Breast epithelium (tissue), 4 donors: ENCODE measurements around the gene ESYT2. TPM values are rescaled to one million over a fixed set of nuclear protein-coding genes. Genes with fewer than 3 reads are reported as not detected.

ENCODE experiments used
- DNase-seq, 2 donors: peaks; one replicate each; pipeline ENCODE4 v3.0.0-alpha.2; 2019; ENCODE audit warnings: low spot score in 2 of 2
- H3K27ac ChIP-seq, 2 donors: fragments of 200-600 bp; sonication (generic) in 1 of 2; one replicate each; pipeline ENCODE4 v1.5.1; 2016 to 2019; ENCODE audit warnings: mild to moderate bottlenecking in 1 of 2
- H3K27me3 ChIP-seq, 2 donors: fragments of 200-600 bp; sonication (generic) in 1 of 2; one replicate each; pipeline versions ENCODE4 v1.5.1 to v1.6.0; 2017 to 2019; ENCODE audit warnings: control low read depth in 1 of 2, mild to moderate bottlenecking in 1 of 2
- H3K36me3 ChIP-seq: fragments of 200-600 bp; one replicate; pipeline ENCODE4 v1.5.1; 2019
- H3K4me1 ChIP-seq, 2 donors: fragments of 200-600 bp; sonication (generic); one replicate each; pipeline ENCODE4 v1.5.1; 2016 to 2019; ENCODE audit warnings: control low read depth in 1 of 2
- H3K4me3 ChIP-seq, 3 donors: fragments of 200-600 bp; sonication (generic); 1 replicate in 2 of 3; 2 replicates in 1 of 3; pipeline ENCODE4 v1.5.1; 2016 to 2019; ENCODE audit warnings: mild to moderate bottlenecking in 3 of 3, moderate library complexity in 2 of 3
- H3K9me3 ChIP-seq, 2 donors: fragments of 200-600 bp; sonication (generic) in 1 of 2; one replicate each; pipeline ENCODE4 v1.5.1; 2016 to 2019; ENCODE audit warnings: control low read depth in 1 of 2
- POLR2A ChIP-seq: fragments of 450-650 bp; IDR thresholded peaks from one replicate; pipeline ENCODE4 v1.6.1; 2016; ENCODE audit warnings: antibody characterized with exemption, mild to moderate bottlenecking, moderate library complexity
- POLR2AphosphoS5 ChIP-seq, 3 donors: sonication (generic); formaldehyde crosslinking; IDR thresholded peaks; one replicate each; pipeline ENCODE4 v1.6.1; 2017; ENCODE audit warnings: antibody characterized with exemption in 3 of 3
- intact Hi-C: fragments of 100-400 bp; cut with DNase I; formaldehyde crosslinking; loops from one replicate; pipeline ENCODE4 v1.15.1; 2023; ENCODE audit warnings: low total_unique reads
- total RNA-seq, 3 donors: library from RNA; depleted of rRNA; stranded (reverse); fragments of >200 nt; gene quantifications; one replicate each; pipeline ENCODE4 v1.1.0, GENCODE V29; 2016
- TF ChIP-seq, protein P1 (sequence below), 3 donors: fragments of 450-650 bp; IDR thresholded peaks; one replicate each; pipeline ENCODE4 v1.5.1; 2016 to 2017; ENCODE audit warnings: antibody characterized with exemption in 3 of 3, mild to moderate bottlenecking in 3 of 3, moderate library complexity in 3 of 3

The ESYT2 gene
- total RNA-seq, 3 donors from 2014 or later: 97.3 to 155 (median 115) TPM

DNA sequence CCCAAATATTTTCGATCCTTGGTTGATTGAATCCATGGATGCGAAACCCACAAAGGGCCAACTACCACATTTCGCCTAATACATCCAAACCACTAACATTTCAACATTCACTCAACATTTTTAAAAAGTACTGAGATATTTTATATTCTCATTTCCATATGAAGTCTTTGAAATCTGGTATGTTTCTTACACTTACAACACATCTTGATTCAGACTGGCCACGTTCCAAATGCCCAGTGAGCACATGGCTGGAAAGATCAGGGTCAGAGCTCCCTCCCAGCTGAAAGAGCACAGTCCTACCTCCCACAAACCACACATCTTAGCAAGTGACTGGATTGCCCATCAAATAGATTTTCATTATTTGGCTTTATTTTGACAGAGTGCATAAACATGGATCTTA lies 143.6 kb downstream of the ESYT2 start:
- intact Hi-C loops: no loop called here
- Histone ChIP-seq H3K4me1 (no peaks in the 10 kb centered on the region), H3K4me3 (no peak overlapping the region), H3K9me3 (no peaks in the 10 kb centered on the region), H3K27ac (no peak overlapping the region), H3K27me3 (no peaks in the 10 kb centered on the region), H3K36me3 (no peaks in the 10 kb centered on the region)
- DNase-seq: no peak
- TF ChIP-seq, protein P1, sequence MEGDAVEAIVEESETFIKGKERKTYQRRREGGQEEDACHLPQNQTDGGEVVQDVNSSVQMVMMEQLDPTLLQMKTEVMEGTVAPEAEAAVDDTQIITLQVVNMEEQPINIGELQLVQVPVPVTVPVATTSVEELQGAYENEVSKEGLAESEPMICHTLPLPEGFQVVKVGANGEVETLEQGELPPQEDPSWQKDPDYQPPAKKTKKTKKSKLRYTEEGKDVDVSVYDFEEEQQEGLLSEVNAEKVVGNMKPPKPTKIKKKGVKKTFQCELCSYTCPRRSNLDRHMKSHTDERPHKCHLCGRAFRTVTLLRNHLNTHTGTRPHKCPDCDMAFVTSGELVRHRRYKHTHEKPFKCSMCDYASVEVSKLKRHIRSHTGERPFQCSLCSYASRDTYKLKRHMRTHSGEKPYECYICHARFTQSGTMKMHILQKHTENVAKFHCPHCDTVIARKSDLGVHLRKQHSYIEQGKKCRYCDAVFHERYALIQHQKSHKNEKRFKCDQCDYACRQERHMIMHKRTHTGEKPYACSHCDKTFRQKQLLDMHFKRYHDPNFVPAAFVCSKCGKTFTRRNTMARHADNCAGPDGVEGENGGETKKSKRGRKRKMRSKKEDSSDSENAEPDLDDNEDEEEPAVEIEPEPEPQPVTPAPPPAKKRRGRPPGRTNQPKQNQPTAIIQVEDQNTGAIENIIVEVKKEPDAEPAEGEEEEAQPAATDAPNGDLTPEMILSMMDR (IDR thresholded peaks at IDR 0.05): no peak
- TF ChIP-seq POLR2AphosphoS5 (IDR thresholded peaks at IDR 0.05) (no peak), POLR2A (no peak)

DNA sequence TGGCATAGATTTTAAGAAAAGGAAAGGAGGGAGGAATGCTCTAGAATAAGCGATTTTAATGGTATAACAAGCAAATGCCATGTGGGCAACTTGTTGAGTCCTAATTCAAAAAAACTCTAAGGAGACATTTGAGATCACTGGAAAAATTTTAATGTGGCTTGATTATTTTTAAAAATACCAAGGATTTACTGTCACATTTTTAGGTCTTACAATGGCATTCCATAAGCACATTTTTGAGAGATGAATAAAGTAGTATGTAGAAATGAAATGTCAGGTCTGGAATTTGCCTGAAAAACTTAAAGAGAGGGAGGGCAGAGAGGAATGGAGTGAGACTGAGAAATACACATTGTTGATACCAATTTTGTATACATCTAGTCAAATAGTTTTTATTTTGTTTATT lies 145.0 kb downstream of the ESYT2 start:
- TF ChIP-seq POLR2AphosphoS5 (IDR thresholded peaks at IDR 0.05) (no peak), POLR2A (no peak)
- TF ChIP-seq, protein P1 (IDR thresholded peaks at IDR 0.05): no peak
- Histone ChIP-seq H3K9me3 (no peaks in the 10 kb centered on the region), H3K4me3 (no peak overlapping the region), H3K4me1 (no peaks in the 10 kb centered on the region), H3K36me3 (no peaks in the 10 kb centered on the region), H3K27me3 (no peaks in the 10 kb centered on the region), H3K27ac (no peak overlapping the region)
- no peak for DNase-seq
- intact Hi-C loops: no loop called here

DNA sequence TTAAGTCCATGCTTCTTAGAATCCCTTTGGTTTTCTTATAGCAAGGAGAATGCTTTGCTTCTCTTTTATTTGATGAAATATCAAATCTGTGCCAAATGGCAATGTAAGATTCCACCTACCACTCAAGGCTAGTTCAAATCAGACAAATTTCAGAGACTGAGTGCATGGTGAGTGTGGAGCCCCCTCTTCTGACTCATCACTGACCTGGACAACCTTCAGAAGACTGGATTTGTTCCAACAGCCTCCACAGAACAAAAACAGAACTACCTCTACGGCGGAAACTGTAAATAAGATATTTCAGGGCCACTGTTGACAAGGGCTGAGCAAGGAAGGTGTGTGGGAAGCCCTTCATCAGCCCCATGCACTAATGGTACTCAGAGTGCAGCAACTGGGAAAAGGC lies 145.8 kb downstream of the ESYT2 start:
- no peak overlapping the region for H3K4me3 ChIP-seq

DNA sequence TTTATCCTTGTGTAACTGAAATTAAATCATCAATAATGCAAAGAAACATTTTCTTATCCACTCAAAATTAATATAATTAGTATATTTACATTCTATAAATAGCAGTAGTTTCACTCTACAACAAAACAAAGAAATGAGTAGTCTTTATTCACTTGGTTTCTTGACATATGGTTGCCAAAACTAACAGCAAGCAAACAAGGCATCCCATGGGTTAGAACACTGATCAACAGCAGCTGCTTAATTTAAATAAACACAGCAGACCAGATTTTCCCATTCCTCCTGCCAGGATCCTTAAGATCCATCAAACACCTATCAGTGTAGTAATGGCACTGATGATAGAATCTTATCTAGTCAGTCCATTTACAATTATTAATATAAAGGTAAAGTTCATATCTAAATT lies 146.9 kb downstream of the ESYT2 start:
- intact Hi-C loops: no loop called here
- no peak for DNase-seq
- no peak overlapping the region for H3K27ac ChIP-seq
- no peaks in the 10 kb centered on the region for H3K36me3 ChIP-seq
- H3K9me3 ChIP-seq: no peaks in the 10 kb centered on the region
- H3K4me3 ChIP-seq: no peak overlapping the region
- H3K27me3 ChIP-seq: no peaks in the 10 kb centered on the region
- no peak for TF ChIP-seq POLR2A
- TF ChIP-seq POLR2AphosphoS5 (IDR thresholded peaks at IDR 0.05): no peak
- TF ChIP-seq, protein P1 (IDR thresholded peaks at IDR 0.05): no peak
- no peaks in the 10 kb centered on the region for H3K4me1 ChIP-seq

More for the DNA sequence above, 145.8 kb downstream of the ESYT2 start:
- intact Hi-C loops: no loop called here
- Histone ChIP-seq H3K9me3 (no peaks in the 10 kb centered on the region), H3K27ac (no peak overlapping the region), H3K4me1 (no peaks in the 10 kb centered on the region), H3K27me3 (no peaks in the 10 kb centered on the region), H3K36me3 (no peaks in the 10 kb centered on the region)
- TF ChIP-seq POLR2A (no peak), POLR2AphosphoS5 (IDR thresholded peaks at IDR 0.05) (no peak)
- TF ChIP-seq, protein P1 (IDR thresholded peaks at IDR 0.05): no peak
- DNase-seq: no peak

Other genes with a start within 250 kb of the ESYT2 start
- gene PTPRN2, start 241.7 kb downstream of the ESYT2 start, total RNA-seq: 1 to 10 TPM; 1.6 to 2.2 (median 2.2) TPM
- 10 to 100 TPM in 2 of 3 donors, 1 to 10 TPM in 1; 9.8 to 12.5 (median 10.4) TPM for gene NCAPG2, start 124.7 kb downstream of the ESYT2 start, total RNA-seq
- 10 to 100 TPM; 20.5 to 32.8 (median 22.9) TPM for gene DYNC2I1, start 27.0 kb upstream of the ESYT2 start, total RNA-seq